ENCODE measurements around the gene SNAP47. TPM values are rescaled to one million over a fixed set of nuclear protein-coding genes. Genes with fewer than 3 reads are reported as not detected.

Gene SNAP47
- total and polyA plus RNA-seq, 2 of the 4 experiments (the other 2 are of a cell fraction), result 39.4 to 72.9 TPM

DNA sequence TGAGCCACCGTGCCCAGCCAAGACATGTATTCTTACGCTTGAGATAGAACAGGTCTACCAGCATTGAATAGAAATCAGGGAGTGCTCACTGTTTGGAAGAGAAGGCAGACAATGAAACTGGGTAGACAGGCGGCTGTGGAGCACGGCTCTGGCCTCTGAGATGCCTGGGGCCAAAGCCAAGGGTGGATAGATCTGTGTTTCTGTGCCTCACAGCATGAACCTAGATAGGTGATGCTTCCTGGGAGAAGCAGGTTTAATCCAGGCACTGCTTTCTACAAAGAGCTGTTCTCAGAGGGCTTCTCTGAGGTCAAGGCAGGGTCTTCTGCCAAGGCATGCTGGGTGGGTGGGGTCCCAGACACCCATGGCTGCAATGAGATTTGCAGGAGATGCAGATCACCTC is 55.6 kb downstream of the SNAP47 start:
- Histone ChIP-seq H3K23ac (ENCODE audit: low read depth, low read length) (no peak overlapping the region), H4K20me1 (ENCODE audit: insufficient read depth, low read length) (no peaks in the 10 kb centered on the region), H2AK9ac (replicated peaks; ENCODE audit: low read depth, low read length, poor library complexity) (no peak overlapping the region), H3K4me1 (ENCODE audit: control insufficient read depth, insufficient read depth, low read length) (peaks cover 20% of the 10 kb centered on the region), H2AK5ac (ENCODE audit: low read depth, low read length) (no peak overlapping the region), H2BK20ac (ENCODE audit: low read depth, low read length) (no peak overlapping the region), H4K8ac (ENCODE audit: low read depth in 2 of 2, low read length in 2 of 2) (no peak overlapping the region), H3K27me3 (ENCODE audit: control insufficient read depth, insufficient read depth, low read length) (no peaks in the 10 kb centered on the region), H3K4me2 (ENCODE audit: low read depth, low read length) (no peak overlapping the region), H2AFZ (replicated peaks; ENCODE audit: low read length, poor library complexity) (peak overlapping the region; percentile 8), H4K5ac (ENCODE audit: low read depth, low read length) (no peak overlapping the region), H3K27ac (ENCODE audit: insufficient read depth, low read length) (no peak overlapping the region), H3K4ac (ENCODE audit: low read depth, low read length) (no peak overlapping the region; the same call in 1 of the 2 replicates), H3K4me3 (ENCODE audit: insufficient read depth, low read depth, low read length) (no peak overlapping the region), H4K91ac (ENCODE audit: insufficient read depth, low read depth, low read length) (no peak overlapping the region), H3K9me3 (ENCODE audit: control insufficient read depth, insufficient read depth, low read length) (no peaks in the 10 kb centered on the region), H3K56ac (ENCODE audit: extremely low read depth, insufficient read depth, low read length) (no peak overlapping the region), H3K9ac (ENCODE audit: low read depth, low read length) (no peak overlapping the region), H3K79me1 (ENCODE audit: low read depth in 1 of 2, low read length in 2 of 2) (no peaks in the 10 kb centered on the region), H3K18ac (ENCODE audit: low read depth, low read length) (no peak overlapping the region), H2BK15ac (ENCODE audit: low read depth, low read length) (no peak overlapping the region), H2BK120ac (ENCODE audit: low read depth, low read length) (no peak overlapping the region), H2BK5ac (ENCODE audit: low read depth, low read length, poor library complexity, severe bottlenecking) (no peak overlapping the region), H3K14ac (replicated peaks; ENCODE audit: low read depth, low read length) (no peak overlapping the region), H3K36me3 (ENCODE audit: control insufficient read depth, insufficient read depth, low read length) (no peaks in the 10 kb centered on the region), H3K9me1 (ENCODE audit: insufficient read depth, low read length) (peaks cover 15% of the 10 kb centered on the region)
- ChIA-PET CTCF (no interaction called here), POLR2A (ENCODE audit: unreplicated experiment) (no interaction called here)
- in situ Hi-C loops (cut with MboI; ENCODE audit: low sequenced_read_pairs), result no loop called here
- TF ChIP-seq BHLHE40 (IDR thresholded peaks at IDR 0.05; ENCODE audit: low read depth, low read length) (no peak), NFE2L2 (IDR thresholded peaks at IDR 0.05; ENCODE audit: low read depth, low read length) (no peak), CEBPB (IDR thresholded peaks at IDR 0.05; ENCODE audit: low read depth, low read length) (no peak), MAZ (IDR thresholded peaks at IDR 0.05; ENCODE audit: borderline replicate concordance, low read depth, low read length) (no peak), POLR2A (IDR thresholded peaks at IDR 0.05; ENCODE audit: low read depth, low read length) (no peak), RFX5 (IDR thresholded peaks at IDR 0.05; ENCODE audit: low read depth, low read length) (no peak), MXI1 (IDR thresholded peaks at IDR 0.05; ENCODE audit: borderline replicate concordance, low read depth, low read length) (no peak), FOS (IDR thresholded peaks at IDR 0.05; ENCODE audit: low read depth, low read length) (no peak), CHD1 (IDR thresholded peaks at IDR 0.05; ENCODE audit: low read depth, low read length) (no peak), RCOR1 (IDR thresholded peaks at IDR 0.05; ENCODE audit: insufficient replicate concordance, low read length) (no peak), RAD21 (IDR thresholded peaks at IDR 0.05; ENCODE audit: low read length) (no peak), MAFK (IDR thresholded peaks at IDR 0.05; ENCODE audit: low read depth, low read length) (no peak), SMC3 (IDR thresholded peaks at IDR 0.05; ENCODE audit: low read depth, low read length) (no peak)
- TF ChIP-seq, protein P1, sequence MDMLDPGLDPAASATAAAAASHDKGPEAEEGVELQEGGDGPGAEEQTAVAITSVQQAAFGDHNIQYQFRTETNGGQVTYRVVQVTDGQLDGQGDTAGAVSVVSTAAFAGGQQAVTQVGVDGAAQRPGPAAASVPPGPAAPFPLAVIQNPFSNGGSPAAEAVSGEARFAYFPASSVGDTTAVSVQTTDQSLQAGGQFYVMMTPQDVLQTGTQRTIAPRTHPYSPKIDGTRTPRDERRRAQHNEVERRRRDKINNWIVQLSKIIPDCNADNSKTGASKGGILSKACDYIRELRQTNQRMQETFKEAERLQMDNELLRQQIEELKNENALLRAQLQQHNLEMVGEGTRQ (IDR thresholded peaks at IDR 0.05; ENCODE audit: low read depth, low read length), result no peak
- BruUV-seq (replicated peaks), result no TSS peak
- intact Hi-C loops (cut with micrococcal nuclease), result no loop called here
- ATAC-seq (ENCODE audit: low read depth), result no peak
- WGBS, 2 experiments (ENCODE audit: extremely low coverage in 2 of 2, insufficient read length in 1 of 2), result 100% methylated on average over 2 of the region's 4 CpGs; no CpG with 5 or more reads in 1 of the 2 experiments
- dilution Hi-C loops (cut with HindIII; ENCODE audit: low sequenced_read_pairs, unreplicated experiment), result no loop called here
- DNase-seq, result no peak

Data from IMR-90 (cell line).